MCF 10A (cell line): Measurements from ENCODE around the gene RTN4RL1. TPM values are rescaled to one million over a fixed set of nuclear protein-coding genes. Genes with fewer than 3 reads are reported as not detected.
A peak's percentile ranks its signal among the peaks of the same experiment; 100 is the strongest.

ENCODE experiments used
- BruUV-seq: library from RNA; stranded (reverse); fragments of 400-500 nt; replicated peaks from 2 replicates; lab custom pipeline; 2021; lab: Mats Ljungman, UMichigan
- CTCF ChIA-PET: fragments of 300-600 bp; sonication (Branson Sonifier 250); formaldehyde crosslinking; extraction: SDS; loops from one replicate; lab custom pipeline; 2021; ENCODE audit warnings: antibody characterized with exemption, inconsistent platforms; lab: Yijun Ruan, JAX
- POLR2A ChIA-PET: fragments of 300-600, 350-650 bp; sonication (Branson Sonifier 250); formaldehyde crosslinking; extraction: SDS; loops from one replicate; lab custom pipeline; 2020; ENCODE audit warnings: antibody characterized with exemption, inconsistent platforms; lab: Yijun Ruan, JAX
- DNase-seq: peaks from one replicate; pipeline ENCODE4 v3.0.0-alpha.2; 2018; ENCODE audit not compliant: unreplicated experiment
- H3K27ac Mint-ChIP-seq: one replicate; pipeline ENCODE4 v1.8.0; 2022; ENCODE audit warnings: mild to moderate bottlenecking, low read depth, mixed read lengths; ENCODE audit not compliant: unreplicated experiment
- H3K27me3 Mint-ChIP-seq: one replicate; pipeline ENCODE4 v1.8.0; 2022; ENCODE audit warnings: mixed read lengths; ENCODE audit not compliant: insufficient read depth, unreplicated experiment
- H3K36me3 Mint-ChIP-seq: one replicate; pipeline ENCODE4 v1.8.0; 2022; ENCODE audit warnings: mild to moderate bottlenecking, moderate library complexity, mixed read lengths; ENCODE audit not compliant: insufficient read depth, unreplicated experiment
- H3K4me1 Mint-ChIP-seq: one replicate; pipeline ENCODE4 v1.8.0; 2022; ENCODE audit warnings: mixed read lengths; ENCODE audit not compliant: insufficient read depth, unreplicated experiment
- H3K4me3 Mint-ChIP-seq: one replicate; pipeline ENCODE4 v1.8.0; 2022; ENCODE audit warnings: mild to moderate bottlenecking, moderate library complexity, mixed read lengths; ENCODE audit not compliant: unreplicated experiment
- H3K9me3 Mint-ChIP-seq: one replicate; pipeline ENCODE4 v1.8.0; 2022; ENCODE audit warnings: mixed read lengths; ENCODE audit not compliant: unreplicated experiment
- CTCF ChIP-seq: fragments of 200-600 bp; IDR thresholded peaks from one replicate; pipeline ENCODE4 v1.8.0; 2022; ENCODE audit warnings: antibody characterized with exemption, mild to moderate bottlenecking; ENCODE audit not compliant: unreplicated experiment
- intact Hi-C: fragments of 100-400 bp; cut with micrococcal nuclease; formaldehyde crosslinking; loops from 2 replicates; pipeline ENCODE4 v1.14.1; 2022
- total RNA-seq: library from RNA; stranded (reverse); gene quantifications from 2 replicates; pipeline ENCODE4 v1.2.3, GENCODE V29; 2022

The RTN4RL1 gene
- total RNA-seq, 1 experiment from 2014 or later = 2.9 TPM

DNA sequence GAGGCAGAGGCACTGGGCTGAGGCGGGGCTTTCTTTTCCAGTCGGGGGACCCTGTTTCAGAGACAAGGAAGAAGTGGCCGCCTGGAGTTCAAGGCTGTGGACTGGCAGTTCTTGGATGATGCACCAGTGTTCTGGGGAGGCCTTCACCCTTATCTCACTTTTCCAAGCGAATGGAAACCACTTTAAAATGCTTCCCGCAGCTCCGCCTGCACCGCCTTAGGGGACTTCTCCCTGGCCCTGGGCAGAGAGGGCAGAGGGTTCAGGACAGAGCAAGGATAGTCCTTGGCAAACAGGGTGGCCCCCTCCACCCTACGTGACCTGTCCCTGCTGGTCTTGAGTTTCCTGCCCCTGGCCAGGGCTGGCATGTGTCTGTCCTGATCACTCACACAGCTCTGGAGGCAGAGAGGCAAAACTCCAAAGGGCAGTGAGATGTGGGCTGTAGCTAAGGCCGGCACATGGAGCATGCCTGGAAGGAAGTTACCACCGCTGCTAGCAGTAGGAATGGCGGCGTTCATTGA lies 20.6 kb downstream of the RTN4RL1 start:
- BruUV-seq = no TSS peak
- Mint-ChIP-seq H3K9me3 (no peaks in the 10 kb centered on the region), H3K27me3 (no peaks in the 10 kb centered on the region), H3K4me3 (no peak overlapping the region), H3K36me3 (no peaks in the 10 kb centered on the region), H3K27ac (no peak overlapping the region), H3K4me1 (peaks cover 14% of the 10 kb centered on the region)
- CTCF ChIA-PET = interaction anchor here (0.8 to 1.0 kb wide), 2 partner anchors 22 to 96 kb away, joined by 3 to 4 read pairs; no protein-coding TSS in a partner anchor
- DNase-seq = no peak
- intact Hi-C loops = no loop called here
- POLR2A ChIA-PET = no interaction called here
- no peak for TF ChIP-seq CTCF

DNA sequence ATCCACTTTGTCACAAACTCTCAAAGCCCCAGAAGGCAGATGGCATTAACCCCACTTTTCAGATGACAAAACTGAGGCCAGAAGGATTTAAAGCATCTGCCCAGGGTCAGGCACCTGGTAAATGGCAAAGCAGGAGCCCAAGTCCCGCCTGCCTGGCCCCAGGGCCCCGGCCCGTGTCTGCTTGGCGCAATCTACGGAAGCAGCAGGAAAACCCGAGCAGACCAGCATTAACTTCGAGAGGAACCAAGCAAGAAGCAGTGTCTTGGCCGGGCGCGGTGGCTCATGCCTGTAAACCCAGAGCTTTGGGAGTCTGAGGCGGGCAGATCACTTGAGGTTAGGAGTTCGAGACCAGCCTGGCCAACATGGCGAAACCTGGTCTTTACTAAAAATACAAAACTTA lies 21.6 kb downstream of the RTN4RL1 start:
- intact Hi-C loops = no loop called here
- POLR2A ChIA-PET = no interaction called here
- no peaks in the 10 kb centered on the region for H3K36me3 Mint-ChIP-seq
- no peak for TF ChIP-seq CTCF
- no peaks in the 10 kb centered on the region for H3K9me3 Mint-ChIP-seq
- no TSS peak for BruUV-seq
- no peak overlapping the region for H3K27ac Mint-ChIP-seq
- CTCF ChIA-PET = no interaction called here
- H3K27me3 Mint-ChIP-seq = no peaks in the 10 kb centered on the region
- H3K4me1 Mint-ChIP-seq = peaks cover 14% of the 10 kb centered on the region
- no peak overlapping the region for H3K4me3 Mint-ChIP-seq
- DNase-seq = no peak

GRCh38 chr17:2002767-2003329 lies 22.3 kb downstream of the RTN4RL1 start:
- ChIA-PET CTCF (interaction anchor here (0.6 kb wide), 1 partner anchor 38 kb away, joined by 3 read pairs; no protein-coding TSS in a partner anchor), POLR2A (no interaction called here)
- Mint-ChIP-seq H3K9me3 (no peaks in the 10 kb centered on the region), H3K4me3 (no peak overlapping the region), H3K27me3 (no peaks in the 10 kb centered on the region), H3K36me3 (no peaks in the 10 kb centered on the region), H3K27ac (no peak overlapping the region), H3K4me1 (peaks cover 12% of the 10 kb centered on the region)
- BruUV-seq = no TSS peak
- intact Hi-C loops = no loop called here
- TF ChIP-seq CTCF = no peak
- no peak for DNase-seq

- DNase-seq = no peak
- POLR2A ChIA-PET = interaction anchor here (0.8 to 1.5 kb wide), 8 partner anchors 12 to 91 kb away, joined by 3 to 8 read pairs (median 4); no protein-coding TSS in a partner anchor
- Mint-ChIP-seq H3K4me1 (peaks cover 21% of the 10 kb centered on the region), H3K4me3 (peak overlapping the region; percentile 7), H3K27me3 (no peaks in the 10 kb centered on the region), H3K9me3 (no peaks in the 10 kb centered on the region), H3K36me3 (peaks cover 4% of the 10 kb centered on the region), H3K27ac (peak overlapping the region; percentile 61)
- no peak for TF ChIP-seq CTCF
- intact Hi-C loops = no loop called here
- CTCF ChIA-PET = interaction anchor here (0.7 to 1.5 kb wide), 3 partner anchors 12 to 91 kb away, joined by 3 to 4 read pairs (median 3); partner anchors contain the start of gene RTN4RL1
- BruUV-seq = no TSS peak
These were observed 25.4 kb downstream of the RTN4RL1 start for GRCh38 chr17:1999557-2000251.
